Coronary artery (tissue), 2 donors: ENCODE data around the gene FAM187B.
"Not testable (repeated sequence)": the region's sequence is repeated elsewhere in the genome, so short reads cannot be mapped to it uniquely, and the experiment has no call there.

Experiments
- DNase-seq: peaks from one replicate; pipeline ENCODE4 v3.0.0-alpha.2; 2017; ENCODE audit warnings: low spot score
- H3K27ac ChIP-seq, 2 donors: fragments of 200-600 bp; sonication (generic); one replicate each; pipeline ENCODE4 v1.5.1; 2016 to 2019
- H3K4me3 ChIP-seq: fragments of 200-600 bp; sonication (generic); 2 replicates; pipeline ENCODE4 v1.5.1; 2016; ENCODE audit warnings: mild to moderate bottlenecking, moderate library complexity
- TF ChIP-seq, protein P1 (sequence below): fragments of 200-600 bp; sonication (generic); IDR thresholded peaks from one replicate; pipeline ENCODE4 v1.5.1; 2019; ENCODE audit warnings: antibody characterized with exemption

Gene FAM187B

GRCh38 chr19:35202722-35203688 is 25.5 kb downstream of the FAM187B start:
- TF ChIP-seq, protein P1, sequence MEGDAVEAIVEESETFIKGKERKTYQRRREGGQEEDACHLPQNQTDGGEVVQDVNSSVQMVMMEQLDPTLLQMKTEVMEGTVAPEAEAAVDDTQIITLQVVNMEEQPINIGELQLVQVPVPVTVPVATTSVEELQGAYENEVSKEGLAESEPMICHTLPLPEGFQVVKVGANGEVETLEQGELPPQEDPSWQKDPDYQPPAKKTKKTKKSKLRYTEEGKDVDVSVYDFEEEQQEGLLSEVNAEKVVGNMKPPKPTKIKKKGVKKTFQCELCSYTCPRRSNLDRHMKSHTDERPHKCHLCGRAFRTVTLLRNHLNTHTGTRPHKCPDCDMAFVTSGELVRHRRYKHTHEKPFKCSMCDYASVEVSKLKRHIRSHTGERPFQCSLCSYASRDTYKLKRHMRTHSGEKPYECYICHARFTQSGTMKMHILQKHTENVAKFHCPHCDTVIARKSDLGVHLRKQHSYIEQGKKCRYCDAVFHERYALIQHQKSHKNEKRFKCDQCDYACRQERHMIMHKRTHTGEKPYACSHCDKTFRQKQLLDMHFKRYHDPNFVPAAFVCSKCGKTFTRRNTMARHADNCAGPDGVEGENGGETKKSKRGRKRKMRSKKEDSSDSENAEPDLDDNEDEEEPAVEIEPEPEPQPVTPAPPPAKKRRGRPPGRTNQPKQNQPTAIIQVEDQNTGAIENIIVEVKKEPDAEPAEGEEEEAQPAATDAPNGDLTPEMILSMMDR = no peak
- no peak overlapping the region for H3K4me3 ChIP-seq
- DNase-seq = no peak
- no peak overlapping the region for H3K27ac ChIP-seq

DNA sequence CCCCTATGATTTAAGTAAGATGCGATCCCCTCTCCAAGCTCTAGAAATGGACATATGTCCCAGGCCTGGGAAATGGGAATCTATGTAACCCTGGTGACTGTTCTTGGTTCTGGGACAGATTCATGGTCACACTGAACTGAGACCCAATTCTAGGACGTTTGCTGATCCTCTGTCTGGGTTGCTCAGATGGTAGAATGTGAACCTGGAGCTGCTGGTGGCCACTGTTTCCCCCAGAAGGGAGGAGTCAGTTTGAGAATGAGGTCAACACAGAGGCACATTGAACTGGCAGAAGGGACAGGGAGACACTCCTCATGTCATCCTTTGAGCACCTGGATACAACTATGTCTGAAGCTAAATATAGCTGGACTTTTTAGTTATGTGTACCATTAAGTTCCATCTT is 29.1 kb downstream of the FAM187B start:
- no peak for DNase-seq
- no peak overlapping the region for H3K27ac ChIP-seq
- no peak overlapping the region for H3K4me3 ChIP-seq
- TF ChIP-seq, protein P1 = no peak

DNA sequence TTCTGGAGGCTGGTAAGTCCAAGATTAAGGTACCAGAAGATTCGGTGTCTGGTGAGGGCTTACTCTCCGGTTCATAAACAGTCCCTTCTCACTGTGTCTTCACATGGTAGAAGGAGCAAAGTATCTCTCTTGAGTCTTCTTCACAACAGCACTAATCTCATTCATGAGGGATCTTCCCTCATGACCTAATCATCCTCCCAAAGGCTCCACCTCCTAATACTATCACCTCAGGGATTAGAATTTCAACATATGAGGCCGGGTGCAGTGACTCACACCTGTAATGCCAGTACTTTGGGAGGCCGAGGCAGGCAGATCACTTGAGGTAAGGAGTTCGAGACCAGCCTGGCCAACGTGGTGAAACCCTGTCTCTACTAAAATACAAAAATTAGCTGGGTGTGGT is 31.7 kb downstream of the FAM187B start:
- H3K27ac ChIP-seq, DNase-seq, H3K4me3 ChIP-seq: not testable (repeated sequence)

DNA sequence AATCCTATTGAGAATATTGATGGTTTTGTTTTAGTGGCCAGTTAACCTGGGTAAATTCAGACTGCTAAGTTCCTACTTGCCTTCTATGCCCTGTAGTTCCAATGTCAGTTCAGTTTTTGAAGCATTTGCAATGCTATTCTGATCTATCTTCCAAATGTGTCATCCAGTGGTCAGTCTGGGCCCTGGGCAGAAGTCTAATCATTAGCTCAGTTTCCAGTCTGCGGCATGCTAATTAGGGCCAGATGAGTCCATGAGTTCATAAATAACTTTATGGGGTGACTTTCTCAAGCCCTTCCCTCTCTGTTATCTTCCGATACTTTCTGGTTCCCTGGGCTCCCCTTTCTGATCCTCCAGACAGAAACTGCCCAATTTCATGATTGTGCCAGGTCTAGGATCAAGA is 32.7 kb downstream of the FAM187B start:
- no peak for DNase-seq
- no peak overlapping the region for H3K4me3 ChIP-seq
- no peak overlapping the region for H3K27ac ChIP-seq
- TF ChIP-seq, protein P1 = no peak

DNA sequence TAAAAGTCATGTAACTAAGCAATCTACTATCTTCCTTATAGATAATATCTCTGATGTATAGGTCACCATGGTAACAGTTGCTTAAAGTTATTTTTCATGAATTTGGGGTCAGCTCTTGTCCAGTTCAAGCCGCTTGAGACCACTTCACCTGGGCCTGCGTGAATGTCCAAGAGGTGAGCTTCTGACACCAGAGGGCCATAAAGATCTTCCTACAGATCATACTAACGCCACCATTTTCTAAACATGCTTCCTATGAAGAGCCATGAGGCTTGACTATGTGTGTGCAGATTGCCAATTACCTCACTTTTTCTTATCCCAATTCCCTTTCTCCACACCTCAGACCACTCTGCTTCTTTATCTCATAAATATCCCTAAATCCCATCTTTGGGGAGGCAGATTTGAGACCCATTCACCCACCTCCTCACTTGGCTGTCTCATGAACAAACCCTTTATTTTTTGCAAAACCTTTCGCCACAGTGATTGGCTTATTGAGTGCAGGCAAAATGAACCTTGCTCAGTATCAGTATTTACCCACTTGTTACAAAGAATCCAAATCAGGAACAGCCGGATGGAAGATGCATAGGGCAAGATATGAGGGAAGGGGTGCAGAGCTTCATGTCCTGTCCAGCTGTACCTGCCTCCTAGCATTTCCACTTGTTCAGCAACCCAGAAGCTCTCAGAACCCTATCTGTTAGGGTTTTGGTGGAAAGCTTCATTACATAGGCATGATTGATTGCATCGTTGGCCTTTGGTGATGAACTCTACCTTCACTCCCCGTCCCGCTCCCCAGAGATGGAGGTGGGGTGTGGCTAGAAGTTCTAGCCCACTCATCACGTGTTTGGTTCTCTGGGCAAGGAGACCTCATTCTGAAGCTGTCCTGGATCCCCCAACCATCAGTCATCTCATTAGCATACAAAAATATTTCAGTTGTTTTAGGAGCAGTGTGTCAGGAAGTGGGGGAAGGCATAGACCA is 34.2 kb downstream of the FAM187B start:
- DNase-seq = no peak
- no peak overlapping the region for H3K4me3 ChIP-seq

GRCh38 chr19:35184884-35185283 is 43.7 kb downstream of the FAM187B start:
- DNase-seq = no peak
- TF ChIP-seq, protein P1 = no peak
- Histone ChIP-seq H3K27ac (no peak overlapping the region), H3K4me3 (no peak overlapping the region)

More for the DNA sequence above, 34.2 kb downstream of the FAM187B start:
- H3K27ac ChIP-seq = no peak overlapping the region
- TF ChIP-seq, protein P1 = no peak

- DNase-seq = no peak
- Histone ChIP-seq H3K27ac (no peak overlapping the region), H3K4me3 (no peak overlapping the region)
- TF ChIP-seq, protein P1 = no peak
These were observed 44.3 kb downstream of the FAM187B start for GRCh38 chr19:35184267-35184666.
